Panc1 (cell line): Measurements from ENCODE around the gene PRKCQ. TPM values are rescaled to one million over a fixed set of nuclear protein-coding genes. Genes with fewer than 3 reads are reported as not detected.

Experiments
- ATAC-seq: fragments of 200-7000 bp; cut with Tn5 transposase; 2 replicates; pipeline ENCODE4 v1.9.1; 2020; ENCODE audit warnings: mild to moderate bottlenecking, moderate library complexity
- BruUV-seq: library from RNA; stranded (reverse); fragments of 400-500 nt; replicated peaks from 2 replicates; lab custom pipeline; 2021; lab: Mats Ljungman, UMichigan
- CTCF ChIA-PET: fragments of 300-600 bp; sonication (Branson Sonifier 250); formaldehyde crosslinking; loops from one replicate; lab custom pipeline; 2022; ENCODE audit warnings: antibody characterized with exemption; lab: Charles Lee
- POLR2A ChIA-PET: fragments of 300-600 bp; sonication (Branson Sonifier 250); formaldehyde crosslinking; loops from one replicate; lab custom pipeline; 2022; ENCODE audit warnings: antibody characterized with exemption; lab: Charles Lee
- DNase-seq: peaks from one replicate; pipeline ENCODE4 v3.0.0-alpha.2; 2010; ENCODE audit warnings: low read depth, low spot score
- H3K27ac ChIP-seq: 2 replicates; pipeline ENCODE4 v1.5.1; 2011; ENCODE audit warnings: mild to moderate bottlenecking, low read length, inconsistent platforms
- H3K27me3 ChIP-seq: fragments of 200-500 bp; sonication (Bioruptor generic); 2 replicates; pipeline ENCODE4 v1.6.0; 2014; ENCODE audit warnings: low read length, inconsistent platforms; ENCODE audit not compliant: control insufficient read depth, insufficient read depth
- H3K36me3 ChIP-seq: fragments of 200-500 bp; sonication (Bioruptor generic); 2 replicates; pipeline ENCODE4 v1.5.1; 2014; ENCODE audit warnings: inconsistent platforms, mild to moderate bottlenecking, low read length, moderate library complexity; ENCODE audit not compliant: control insufficient read depth, insufficient read depth
- H3K4me1 ChIP-seq: 2 replicates; pipeline ENCODE4 v1.5.1; 2011; ENCODE audit warnings: inconsistent platforms, mild to moderate bottlenecking, low read length, moderate library complexity; ENCODE audit not compliant: control insufficient read depth, insufficient read depth
- H3K4me3 ChIP-seq, 2 experiments: 2 replicates each; pipeline ENCODE4 v1.5.1; 2011 to 2012; ENCODE audit warnings: low read depth in 2 of 2, low read length in 2 of 2, mild to moderate bottlenecking in 2 of 2, inconsistent platforms in 1 of 2, moderate library complexity in 1 of 2
- H3K9me3 ChIP-seq: fragments of 200-500 bp; sonication (Bioruptor generic); 2 replicates; pipeline ENCODE4 v1.5.1; 2014; ENCODE audit warnings: low read depth, mild to moderate bottlenecking, inconsistent platforms, low read length, moderate library complexity; ENCODE audit not compliant: control insufficient read depth, insufficient read depth
- POLR2AphosphoS5 ChIP-seq: IDR thresholded peaks from 2 replicates; pipeline ENCODE4 v1.6.1; 2012; ENCODE audit warnings: mild to moderate bottlenecking, low read depth, low read length, moderate library complexity
- SIN3A ChIP-seq: IDR thresholded peaks from 2 replicates; pipeline ENCODE4 v1.6.1; 2012; ENCODE audit warnings: low read depth, mild to moderate bottlenecking, low read length, moderate library complexity, borderline replicate concordance; ENCODE audit not compliant: insufficient read depth
- TCF7L2 ChIP-seq: IDR thresholded peaks from 2 replicates; pipeline ENCODE4 v1.6.1; 2011; ENCODE audit warnings: mild to moderate bottlenecking, low read depth, low read length, inconsistent platforms
- in situ Hi-C: cut with HindIII; loops from 2 replicates; pipeline ENCODE4 v1.10.0; 2016; ENCODE audit warnings: low sequenced_read_pairs, low pct_unique_long_range_greater_than_20kb
- intact Hi-C: fragments of 100-400 bp; cut with micrococcal nuclease; formaldehyde crosslinking; loops from one replicate; pipeline ENCODE4 v1.10.0; 2022; ENCODE audit not compliant: unreplicated experiment
- total RNA-seq: library from RNA; stranded (reverse); gene quantifications from one replicate; pipeline ENCODE4 v1.2.1, GENCODE V29; 2021; ENCODE audit not compliant: unreplicated experiment
- TF ChIP-seq, protein P1 (sequence below): fragments of 450-650 bp; IDR thresholded peaks from 2 replicates; pipeline ENCODE4 v1.5.1; 2017; ENCODE audit warnings: mild to moderate bottlenecking
- TF ChIP-seq, protein P2 (sequence below), 2 experiments: IDR thresholded peaks; 2 replicates each; pipeline ENCODE4 v1.6.1; 2011 to 2012; ENCODE audit warnings: low read depth in 2 of 2, control low read depth in 1 of 2, low read length in 1 of 2, mild to moderate bottlenecking in 1 of 2, moderate library complexity in 1 of 2; ENCODE audit not compliant: insufficient read depth in 1 of 2

The PRKCQ gene
- total RNA-seq, 1 experiment from 2014 or later = 0.23 TPM

DNA sequence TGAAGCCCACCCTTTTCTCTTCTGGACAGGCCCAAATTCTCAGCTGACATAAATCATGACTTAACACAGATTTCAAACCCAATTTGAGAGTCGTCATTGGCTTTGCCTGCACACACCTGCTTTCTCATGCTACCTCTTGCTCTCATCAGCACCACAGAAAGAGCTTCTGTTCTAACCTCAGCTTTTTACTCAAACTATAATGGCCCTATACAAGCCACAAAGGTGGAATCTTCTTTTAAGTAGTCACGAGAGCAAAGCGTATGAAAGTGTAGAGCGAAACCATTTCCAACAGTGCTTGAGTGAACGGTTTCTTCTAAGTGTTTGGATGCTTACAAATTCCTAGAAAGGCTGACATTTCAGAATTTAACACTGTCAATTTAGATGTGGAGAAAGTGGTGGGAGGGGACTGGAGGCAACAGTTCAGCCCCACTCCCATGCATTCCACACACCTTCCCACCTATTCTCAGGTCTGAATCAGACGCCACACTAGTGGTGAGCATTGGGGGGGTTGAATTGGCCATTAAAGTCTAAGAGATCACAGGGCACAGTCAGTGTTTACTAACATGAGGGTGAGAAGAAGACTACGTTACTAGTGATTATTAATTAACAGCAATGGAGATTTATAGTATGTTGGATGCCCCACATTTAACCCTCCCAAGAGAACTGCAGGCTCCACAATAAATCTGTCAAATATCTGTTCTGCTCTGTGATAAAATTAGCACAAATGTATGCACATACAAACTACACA lies 114.0 kb downstream of the PRKCQ start:
- BruUV-seq = no TSS peak
- in situ Hi-C loops = no loop called here
- TF ChIP-seq TCF7L2 (no peak), POLR2AphosphoS5 (no peak), SIN3A (no peak)
- TF ChIP-seq, protein P1, sequence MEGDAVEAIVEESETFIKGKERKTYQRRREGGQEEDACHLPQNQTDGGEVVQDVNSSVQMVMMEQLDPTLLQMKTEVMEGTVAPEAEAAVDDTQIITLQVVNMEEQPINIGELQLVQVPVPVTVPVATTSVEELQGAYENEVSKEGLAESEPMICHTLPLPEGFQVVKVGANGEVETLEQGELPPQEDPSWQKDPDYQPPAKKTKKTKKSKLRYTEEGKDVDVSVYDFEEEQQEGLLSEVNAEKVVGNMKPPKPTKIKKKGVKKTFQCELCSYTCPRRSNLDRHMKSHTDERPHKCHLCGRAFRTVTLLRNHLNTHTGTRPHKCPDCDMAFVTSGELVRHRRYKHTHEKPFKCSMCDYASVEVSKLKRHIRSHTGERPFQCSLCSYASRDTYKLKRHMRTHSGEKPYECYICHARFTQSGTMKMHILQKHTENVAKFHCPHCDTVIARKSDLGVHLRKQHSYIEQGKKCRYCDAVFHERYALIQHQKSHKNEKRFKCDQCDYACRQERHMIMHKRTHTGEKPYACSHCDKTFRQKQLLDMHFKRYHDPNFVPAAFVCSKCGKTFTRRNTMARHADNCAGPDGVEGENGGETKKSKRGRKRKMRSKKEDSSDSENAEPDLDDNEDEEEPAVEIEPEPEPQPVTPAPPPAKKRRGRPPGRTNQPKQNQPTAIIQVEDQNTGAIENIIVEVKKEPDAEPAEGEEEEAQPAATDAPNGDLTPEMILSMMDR = no peak
- ChIA-PET POLR2A (no interaction called here), CTCF (no interaction called here)
- intact Hi-C loops = no loop called here
- no peaks in the 10 kb centered on the region for H3K9me3 ChIP-seq
- H3K4me3 ChIP-seq = no peak overlapping the region
- no peaks in the 10 kb centered on the region for H3K36me3 ChIP-seq
- no peak for DNase-seq
- no peak overlapping the region for H3K27ac ChIP-seq
- 0 out of 2 replicates have a peak, but pooled peaks cover 4% of the 10 kb centered on the region for H3K27me3 ChIP-seq
- no peak for ATAC-seq
- no peaks in the 10 kb centered on the region for H3K4me1 ChIP-seq

DNA sequence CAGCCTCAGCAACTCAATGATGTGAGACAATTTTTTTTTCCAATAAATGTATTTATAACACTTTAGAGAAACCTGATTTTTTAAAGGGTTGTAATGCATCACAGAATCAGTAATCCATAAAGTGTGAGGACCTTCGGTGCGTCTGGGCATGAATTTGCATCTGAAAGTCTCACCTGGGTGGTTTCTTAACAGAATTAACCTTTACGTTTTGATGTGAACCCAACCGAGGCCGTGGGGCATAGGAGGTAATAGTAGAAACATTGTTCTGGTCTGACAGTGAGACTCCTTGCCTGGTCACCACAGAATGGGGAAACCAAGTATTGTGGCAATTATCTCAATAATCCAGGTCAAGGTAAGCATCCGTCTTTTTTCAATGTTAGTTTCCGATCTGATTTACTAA lies 114.6 kb downstream of the PRKCQ start:
- POLR2A ChIA-PET = no interaction called here
- no TSS peak for BruUV-seq
- no peak for ATAC-seq

More for the DNA sequence above, 114.6 kb downstream of the PRKCQ start:
- CTCF ChIA-PET = no interaction called here
- intact Hi-C loops (no loop called here), in situ Hi-C loops (no loop called here)
- H3K27me3 ChIP-seq = 0 out of 2 replicates have a peak, but pooled peaks cover 4% of the 10 kb centered on the region
- H3K4me1 ChIP-seq = no peaks in the 10 kb centered on the region
- DNase-seq = no peak
- H3K36me3 ChIP-seq = no peaks in the 10 kb centered on the region
- no peak overlapping the region for H3K4me3 ChIP-seq
- TF ChIP-seq SIN3A = no peak
- TF ChIP-seq, protein P1 = no peak
- TF ChIP-seq, protein P2, sequence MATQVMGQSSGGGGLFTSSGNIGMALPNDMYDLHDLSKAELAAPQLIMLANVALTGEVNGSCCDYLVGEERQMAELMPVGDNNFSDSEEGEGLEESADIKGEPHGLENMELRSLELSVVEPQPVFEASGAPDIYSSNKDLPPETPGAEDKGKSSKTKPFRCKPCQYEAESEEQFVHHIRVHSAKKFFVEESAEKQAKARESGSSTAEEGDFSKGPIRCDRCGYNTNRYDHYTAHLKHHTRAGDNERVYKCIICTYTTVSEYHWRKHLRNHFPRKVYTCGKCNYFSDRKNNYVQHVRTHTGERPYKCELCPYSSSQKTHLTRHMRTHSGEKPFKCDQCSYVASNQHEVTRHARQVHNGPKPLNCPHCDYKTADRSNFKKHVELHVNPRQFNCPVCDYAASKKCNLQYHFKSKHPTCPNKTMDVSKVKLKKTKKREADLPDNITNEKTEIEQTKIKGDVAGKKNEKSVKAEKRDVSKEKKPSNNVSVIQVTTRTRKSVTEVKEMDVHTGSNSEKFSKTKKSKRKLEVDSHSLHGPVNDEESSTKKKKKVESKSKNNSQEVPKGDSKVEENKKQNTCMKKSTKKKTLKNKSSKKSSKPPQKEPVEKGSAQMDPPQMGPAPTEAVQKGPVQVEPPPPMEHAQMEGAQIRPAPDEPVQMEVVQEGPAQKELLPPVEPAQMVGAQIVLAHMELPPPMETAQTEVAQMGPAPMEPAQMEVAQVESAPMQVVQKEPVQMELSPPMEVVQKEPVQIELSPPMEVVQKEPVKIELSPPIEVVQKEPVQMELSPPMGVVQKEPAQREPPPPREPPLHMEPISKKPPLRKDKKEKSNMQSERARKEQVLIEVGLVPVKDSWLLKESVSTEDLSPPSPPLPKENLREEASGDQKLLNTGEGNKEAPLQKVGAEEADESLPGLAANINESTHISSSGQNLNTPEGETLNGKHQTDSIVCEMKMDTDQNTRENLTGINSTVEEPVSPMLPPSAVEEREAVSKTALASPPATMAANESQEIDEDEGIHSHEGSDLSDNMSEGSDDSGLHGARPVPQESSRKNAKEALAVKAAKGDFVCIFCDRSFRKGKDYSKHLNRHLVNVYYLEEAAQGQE (IDR thresholded peaks at IDR 0.05; ENCODE audit: insufficient read depth in 1 of 2, low read depth in 2 of 2, low read length in 1 of 2) = no peak
- TF ChIP-seq POLR2AphosphoS5 = no peak
- no peak for TF ChIP-seq TCF7L2
- H3K9me3 ChIP-seq = no peaks in the 10 kb centered on the region
- no peak overlapping the region for H3K27ac ChIP-seq
